Measurements from ENCODE around the gene JADE2.
A peak's percentile ranks its signal among the peaks of the same experiment; 100 is the strongest.

Gene JADE2

DNA sequence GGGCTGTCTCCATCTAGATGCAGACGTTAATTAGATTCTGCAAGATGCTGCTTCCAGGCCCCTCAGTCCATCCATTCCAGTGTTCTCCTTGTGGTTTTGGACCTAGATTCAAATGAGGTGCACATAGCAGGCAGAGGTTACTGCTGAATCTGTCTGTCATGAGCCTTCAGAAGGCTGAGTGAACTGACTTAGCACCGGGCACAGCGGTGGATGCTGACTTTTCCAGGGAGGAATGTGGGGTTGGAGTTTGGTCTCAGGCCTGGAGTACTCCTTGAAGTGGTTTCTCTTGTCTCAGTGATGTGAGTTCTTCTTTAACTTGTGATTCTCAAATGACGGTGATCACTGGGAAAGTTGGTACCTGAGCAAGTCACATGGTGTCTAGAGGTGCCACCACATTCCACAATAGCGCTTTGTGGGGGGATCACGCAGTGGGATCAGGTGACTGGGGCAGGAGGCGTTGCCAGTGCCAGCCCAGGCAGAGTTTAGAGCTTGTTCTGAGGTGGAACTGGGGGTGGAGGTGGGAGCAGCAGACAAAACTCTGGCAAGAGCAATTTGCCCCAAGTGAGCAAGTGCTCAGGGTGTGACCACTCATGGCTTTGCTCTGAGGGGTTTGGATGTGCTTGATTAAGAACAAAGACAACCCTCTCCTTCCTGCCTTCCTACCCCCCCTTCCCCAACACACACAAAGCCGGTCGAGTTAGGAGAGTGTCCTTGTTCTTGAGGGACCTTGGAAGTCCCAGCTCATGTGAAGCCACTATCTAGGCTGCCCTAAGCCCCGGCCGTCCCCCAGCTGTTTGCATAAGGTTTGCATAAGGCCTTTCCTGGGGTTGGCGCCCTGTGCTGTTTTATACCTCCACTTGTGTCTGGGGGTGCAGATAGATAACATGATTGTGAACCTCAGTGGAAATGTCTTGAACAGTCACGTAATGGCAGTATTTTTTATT is 25.1 kb downstream of the JADE2 start:
- no peak for TF ChIP-seq ZNF70 (CRISPR knock-in tag; IDR thresholded peaks at IDR 0.05)
- TF ChIP-seq ZFP3 (CRISPR knock-in tag; IDR thresholded peaks at IDR 0.05) = no peak
- TF ChIP-seq, protein P1, sequence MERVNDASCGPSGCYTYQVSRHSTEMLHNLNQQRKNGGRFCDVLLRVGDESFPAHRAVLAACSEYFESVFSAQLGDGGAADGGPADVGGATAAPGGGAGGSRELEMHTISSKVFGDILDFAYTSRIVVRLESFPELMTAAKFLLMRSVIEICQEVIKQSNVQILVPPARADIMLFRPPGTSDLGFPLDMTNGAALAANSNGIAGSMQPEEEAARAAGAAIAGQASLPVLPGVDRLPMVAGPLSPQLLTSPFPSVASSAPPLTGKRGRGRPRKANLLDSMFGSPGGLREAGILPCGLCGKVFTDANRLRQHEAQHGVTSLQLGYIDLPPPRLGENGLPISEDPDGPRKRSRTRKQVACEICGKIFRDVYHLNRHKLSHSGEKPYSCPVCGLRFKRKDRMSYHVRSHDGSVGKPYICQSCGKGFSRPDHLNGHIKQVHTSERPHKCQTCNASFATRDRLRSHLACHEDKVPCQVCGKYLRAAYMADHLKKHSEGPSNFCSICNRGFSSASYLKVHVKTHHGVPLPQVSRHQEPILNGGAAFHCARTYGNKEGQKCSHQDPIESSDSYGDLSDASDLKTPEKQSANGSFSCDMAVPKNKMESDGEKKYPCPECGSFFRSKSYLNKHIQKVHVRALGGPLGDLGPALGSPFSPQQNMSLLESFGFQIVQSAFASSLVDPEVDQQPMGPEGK (CRISPR knock-in tag; IDR thresholded peaks at IDR 0.05; ENCODE audit: borderline replicate concordance) = no peak
- TF ChIP-seq, protein P2, sequence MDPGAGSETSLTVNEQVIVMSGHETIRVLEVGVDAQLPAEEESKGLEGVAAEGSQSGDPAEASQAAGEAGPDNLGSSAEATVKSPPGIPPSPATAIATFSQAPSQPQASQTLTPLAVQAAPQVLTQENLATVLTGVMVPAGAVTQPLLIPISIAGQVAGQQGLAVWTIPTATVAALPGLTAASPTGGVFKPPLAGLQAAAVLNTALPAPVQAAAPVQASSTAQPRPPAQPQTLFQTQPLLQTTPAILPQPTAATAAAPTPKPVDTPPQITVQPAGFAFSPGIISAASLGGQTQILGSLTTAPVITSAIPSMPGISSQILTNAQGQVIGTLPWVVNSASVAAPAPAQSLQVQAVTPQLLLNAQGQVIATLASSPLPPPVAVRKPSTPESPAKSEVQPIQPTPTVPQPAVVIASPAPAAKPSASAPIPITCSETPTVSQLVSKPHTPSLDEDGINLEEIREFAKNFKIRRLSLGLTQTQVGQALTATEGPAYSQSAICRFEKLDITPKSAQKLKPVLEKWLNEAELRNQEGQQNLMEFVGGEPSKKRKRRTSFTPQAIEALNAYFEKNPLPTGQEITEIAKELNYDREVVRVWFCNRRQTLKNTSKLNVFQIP (CRISPR knock-in tag; IDR thresholded peaks at IDR 0.05; ENCODE audit: borderline replicate concordance, low read depth) = no peak
- no peak for TF ChIP-seq ZFP30 (CRISPR knock-in tag; IDR thresholded peaks at IDR 0.05)
- TF ChIP-seq, protein P3, sequence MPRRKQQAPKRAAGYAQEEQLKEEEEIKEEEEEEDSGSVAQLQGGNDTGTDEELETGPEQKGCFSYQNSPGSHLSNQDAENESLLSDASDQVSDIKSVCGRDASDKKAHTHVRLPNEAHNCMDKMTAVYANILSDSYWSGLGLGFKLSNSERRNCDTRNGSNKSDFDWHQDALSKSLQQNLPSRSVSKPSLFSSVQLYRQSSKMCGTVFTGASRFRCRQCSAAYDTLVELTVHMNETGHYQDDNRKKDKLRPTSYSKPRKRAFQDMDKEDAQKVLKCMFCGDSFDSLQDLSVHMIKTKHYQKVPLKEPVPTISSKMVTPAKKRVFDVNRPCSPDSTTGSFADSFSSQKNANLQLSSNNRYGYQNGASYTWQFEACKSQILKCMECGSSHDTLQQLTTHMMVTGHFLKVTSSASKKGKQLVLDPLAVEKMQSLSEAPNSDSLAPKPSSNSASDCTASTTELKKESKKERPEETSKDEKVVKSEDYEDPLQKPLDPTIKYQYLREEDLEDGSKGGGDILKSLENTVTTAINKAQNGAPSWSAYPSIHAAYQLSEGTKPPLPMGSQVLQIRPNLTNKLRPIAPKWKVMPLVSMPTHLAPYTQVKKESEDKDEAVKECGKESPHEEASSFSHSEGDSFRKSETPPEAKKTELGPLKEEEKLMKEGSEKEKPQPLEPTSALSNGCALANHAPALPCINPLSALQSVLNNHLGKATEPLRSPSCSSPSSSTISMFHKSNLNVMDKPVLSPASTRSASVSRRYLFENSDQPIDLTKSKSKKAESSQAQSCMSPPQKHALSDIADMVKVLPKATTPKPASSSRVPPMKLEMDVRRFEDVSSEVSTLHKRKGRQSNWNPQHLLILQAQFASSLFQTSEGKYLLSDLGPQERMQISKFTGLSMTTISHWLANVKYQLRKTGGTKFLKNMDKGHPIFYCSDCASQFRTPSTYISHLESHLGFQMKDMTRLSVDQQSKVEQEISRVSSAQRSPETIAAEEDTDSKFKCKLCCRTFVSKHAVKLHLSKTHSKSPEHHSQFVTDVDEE (CRISPR knock-in tag; IDR thresholded peaks at IDR 0.05) = no peak
- no peak for TF ChIP-seq PPARA (CRISPR knock-in tag; IDR thresholded peaks at IDR 0.05; ENCODE audit: borderline replicate concordance)
- TF ChIP-seq ESRRG (CRISPR knock-in tag; IDR thresholded peaks at IDR 0.05) = no peak
- no peak for TF ChIP-seq GLIS3 (CRISPR knock-in tag; IDR thresholded peaks at IDR 0.05)
- TF ChIP-seq, protein P4, sequence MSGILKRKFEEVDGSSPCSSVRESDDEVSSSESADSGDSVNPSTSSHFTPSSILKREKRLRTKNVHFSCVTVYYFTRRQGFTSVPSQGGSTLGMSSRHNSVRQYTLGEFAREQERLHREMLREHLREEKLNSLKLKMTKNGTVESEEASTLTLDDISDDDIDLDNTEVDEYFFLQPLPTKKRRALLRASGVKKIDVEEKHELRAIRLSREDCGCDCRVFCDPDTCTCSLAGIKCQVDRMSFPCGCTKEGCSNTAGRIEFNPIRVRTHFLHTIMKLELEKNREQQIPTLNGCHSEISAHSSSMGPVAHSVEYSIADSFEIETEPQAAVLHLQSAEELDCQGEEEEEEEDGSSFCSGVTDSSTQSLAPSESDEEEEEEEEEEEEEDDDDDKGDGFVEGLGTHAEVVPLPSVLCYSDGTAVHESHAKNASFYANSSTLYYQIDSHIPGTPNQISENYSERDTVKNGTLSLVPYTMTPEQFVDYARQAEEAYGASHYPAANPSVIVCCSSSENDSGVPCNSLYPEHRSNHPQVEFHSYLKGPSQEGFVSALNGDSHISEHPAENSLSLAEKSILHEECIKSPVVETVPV (CRISPR knock-in tag; IDR thresholded peaks at IDR 0.05) = no peak
- ATAC-seq = no peak

DNA sequence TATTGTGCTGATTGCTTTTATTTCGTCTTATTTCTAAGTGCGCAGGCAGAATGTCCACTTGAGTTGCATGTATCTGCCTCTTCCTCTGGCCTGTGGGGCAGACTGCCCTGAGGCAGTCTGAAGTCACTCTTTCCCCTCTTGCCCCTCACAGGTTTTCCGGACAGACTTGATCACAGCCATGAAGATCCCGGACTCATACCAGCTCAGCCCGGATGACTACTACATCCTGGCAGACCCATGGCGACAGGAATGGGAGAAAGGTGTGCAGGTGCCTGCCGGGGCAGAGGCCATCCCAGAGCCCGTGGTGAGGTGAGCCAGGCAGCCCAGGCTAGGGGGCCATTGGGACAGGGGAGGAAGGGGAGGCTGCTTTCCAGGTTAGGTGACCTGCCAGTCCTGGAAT is 26.4 kb downstream of the JADE2 start:
- TF ChIP-seq ESRRG (CRISPR knock-in tag; IDR thresholded peaks at IDR 0.05) (no peak), OSR1 (CRISPR knock-in tag; IDR thresholded peaks at IDR 0.05) (no peak), ZNF8 (CRISPR knock-in tag; IDR thresholded peaks at IDR 0.05) (no peak), RARB (CRISPR knock-in tag; IDR thresholded peaks at IDR 0.05) (no peak), GLIS3 (CRISPR knock-in tag; IDR thresholded peaks at IDR 0.05) (no peak), PPARA (CRISPR knock-in tag; IDR thresholded peaks at IDR 0.05; ENCODE audit: borderline replicate concordance) (no peak)
- no peak for ATAC-seq

DNA sequence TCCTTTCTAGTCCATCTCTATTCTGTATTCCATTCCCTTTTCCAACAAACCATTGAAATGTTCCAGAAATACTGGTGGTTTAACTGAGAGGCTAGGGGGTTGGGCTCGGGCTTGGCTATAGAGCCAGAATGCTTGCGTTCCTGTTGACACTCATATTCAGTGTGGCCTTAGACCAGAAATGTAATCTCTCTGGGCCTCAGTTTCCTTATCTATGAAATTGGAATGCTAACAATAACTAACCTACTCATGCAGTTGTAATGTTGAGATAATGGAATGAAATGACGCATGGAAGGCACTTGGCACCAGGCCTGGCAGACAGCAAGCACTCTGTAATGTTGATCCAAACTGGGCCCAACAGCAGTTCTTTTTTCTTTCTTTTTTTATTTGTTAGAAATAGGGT is 26.8 kb downstream of the JADE2 start:
- peak; percentile 37 for ATAC-seq
- TF ChIP-seq OSR1 (CRISPR knock-in tag; IDR thresholded peaks at IDR 0.05) (no peak), ZNF70 (CRISPR knock-in tag; IDR thresholded peaks at IDR 0.05) (no peak), ARNTL (CRISPR knock-in tag; IDR thresholded peaks at IDR 0.05; ENCODE audit: borderline replicate concordance, low read depth) (no peak), BACH2 (CRISPR knock-in tag; IDR thresholded peaks at IDR 0.05; ENCODE audit: borderline replicate concordance) (no peak), PPARA (CRISPR knock-in tag; IDR thresholded peaks at IDR 0.05; ENCODE audit: borderline replicate concordance) (no peak), ZNF565 (CRISPR knock-in tag; conservative IDR thresholded peaks at IDR 0.05; ENCODE audit: low read depth) (no peak), TOX (CRISPR knock-in tag; IDR thresholded peaks at IDR 0.05; ENCODE audit: borderline replicate concordance) (peak; percentile 66; the same call in 1 of the 2 replicates), ZFP30 (CRISPR knock-in tag; IDR thresholded peaks at IDR 0.05) (no peak), GLIS3 (CRISPR knock-in tag; IDR thresholded peaks at IDR 0.05) (0 out of 2 replicates have a peak, but pooled peaks have one; percentile 7), CSDC2 (CRISPR knock-in tag; IDR thresholded peaks at IDR 0.05) (no peak), RARB (CRISPR knock-in tag; IDR thresholded peaks at IDR 0.05) (no peak), ZC3H10 (CRISPR knock-in tag; IDR thresholded peaks at IDR 0.05) (no peak), ZFP3 (CRISPR knock-in tag; IDR thresholded peaks at IDR 0.05) (peak; percentile 72; the same call in 1 of the 2 replicates), SNAI2 (CRISPR knock-in tag; IDR thresholded peaks at IDR 0.05) (no peak), ISL1 (CRISPR knock-in tag; IDR thresholded peaks at IDR 0.05) (peak; percentile 86), ZNF8 (CRISPR knock-in tag; IDR thresholded peaks at IDR 0.05) (no peak; the same call in 1 of the 2 replicates)
- TF ChIP-seq, protein P4 (CRISPR knock-in tag; IDR thresholded peaks at IDR 0.05) = peak; percentile 75; the same call in 1 of the 2 replicates
- TF ChIP-seq, protein P2 (CRISPR knock-in tag; IDR thresholded peaks at IDR 0.05; ENCODE audit: borderline replicate concordance, low read depth) = no peak
- TF ChIP-seq, protein P5, sequence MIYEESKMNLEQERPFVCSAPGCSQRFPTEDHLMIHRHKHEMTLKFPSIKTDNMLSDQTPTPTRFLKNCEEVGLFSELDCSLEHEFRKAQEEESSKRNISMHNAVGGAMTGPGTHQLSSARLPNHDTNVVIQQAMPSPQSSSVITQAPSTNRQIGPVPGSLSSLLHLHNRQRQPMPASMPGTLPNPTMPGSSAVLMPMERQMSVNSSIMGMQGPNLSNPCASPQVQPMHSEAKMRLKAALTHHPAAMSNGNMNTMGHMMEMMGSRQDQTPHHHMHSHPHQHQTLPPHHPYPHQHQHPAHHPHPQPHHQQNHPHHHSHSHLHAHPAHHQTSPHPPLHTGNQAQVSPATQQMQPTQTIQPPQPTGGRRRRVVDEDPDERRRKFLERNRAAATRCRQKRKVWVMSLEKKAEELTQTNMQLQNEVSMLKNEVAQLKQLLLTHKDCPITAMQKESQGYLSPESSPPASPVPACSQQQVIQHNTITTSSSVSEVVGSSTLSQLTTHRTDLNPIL (CRISPR knock-in tag; IDR thresholded peaks at IDR 0.05; ENCODE audit: low read depth) = peak; percentile 83

Measured in SK-N-SH treated with all-trans-retinoic acid at 6 μM for 48 hours (cell line).